Subcutaneous abdominal adipose tissue (tissue), 5 donors: ENCODE results near the gene RSAD1.

Experiments
- H3K27ac ChIP-seq: one replicate; pipeline ENCODE4 v1.7.0; 2013; ENCODE audit warnings: low read depth, mild to moderate bottlenecking, inconsistent platforms, low read length, moderate library complexity
- H3K27me3 ChIP-seq, 5 donors: one replicate each; pipeline ENCODE4 v1.7.0; 2013; ENCODE audit warnings: low read length in 5 of 5, inconsistent platforms in 1 of 5; ENCODE audit not compliant: control insufficient read depth in 5 of 5, insufficient read depth in 4 of 5
- H3K36me3 ChIP-seq, 5 donors: one replicate each; pipeline ENCODE4 v1.7.0; 2013; ENCODE audit warnings: low read length in 5 of 5; ENCODE audit not compliant: control insufficient read depth in 5 of 5, insufficient read depth in 5 of 5
- H3K4me1 ChIP-seq, 5 donors: one replicate each; pipeline ENCODE4 v1.7.0; 2013; ENCODE audit warnings: low read length in 5 of 5, mild to moderate bottlenecking in 3 of 5, moderate library complexity in 1 of 5; ENCODE audit not compliant: control insufficient read depth in 5 of 5, insufficient read depth in 5 of 5
- H3K4me3 ChIP-seq, 5 donors: one replicate each; pipeline ENCODE4 v1.7.0; 2013; ENCODE audit warnings: low read length in 5 of 5, low read depth in 1 of 5
- H3K9ac ChIP-seq, 5 donors: one replicate each; pipeline ENCODE4 v1.7.0; 2013; ENCODE audit warnings: low read length in 5 of 5, mild to moderate bottlenecking in 4 of 5, moderate library complexity in 3 of 5
- H3K9me3 ChIP-seq, 5 donors: one replicate each; pipeline ENCODE4 v1.7.0; 2013; ENCODE audit warnings: low read length in 5 of 5; ENCODE audit not compliant: control insufficient read depth in 5 of 5
- donor health status: healthy.
- donor health status: healthy.
- donor health status: healthy.
- donor health status: healthy.
- donor health status: healthy.

RSAD1 gene

DNA sequence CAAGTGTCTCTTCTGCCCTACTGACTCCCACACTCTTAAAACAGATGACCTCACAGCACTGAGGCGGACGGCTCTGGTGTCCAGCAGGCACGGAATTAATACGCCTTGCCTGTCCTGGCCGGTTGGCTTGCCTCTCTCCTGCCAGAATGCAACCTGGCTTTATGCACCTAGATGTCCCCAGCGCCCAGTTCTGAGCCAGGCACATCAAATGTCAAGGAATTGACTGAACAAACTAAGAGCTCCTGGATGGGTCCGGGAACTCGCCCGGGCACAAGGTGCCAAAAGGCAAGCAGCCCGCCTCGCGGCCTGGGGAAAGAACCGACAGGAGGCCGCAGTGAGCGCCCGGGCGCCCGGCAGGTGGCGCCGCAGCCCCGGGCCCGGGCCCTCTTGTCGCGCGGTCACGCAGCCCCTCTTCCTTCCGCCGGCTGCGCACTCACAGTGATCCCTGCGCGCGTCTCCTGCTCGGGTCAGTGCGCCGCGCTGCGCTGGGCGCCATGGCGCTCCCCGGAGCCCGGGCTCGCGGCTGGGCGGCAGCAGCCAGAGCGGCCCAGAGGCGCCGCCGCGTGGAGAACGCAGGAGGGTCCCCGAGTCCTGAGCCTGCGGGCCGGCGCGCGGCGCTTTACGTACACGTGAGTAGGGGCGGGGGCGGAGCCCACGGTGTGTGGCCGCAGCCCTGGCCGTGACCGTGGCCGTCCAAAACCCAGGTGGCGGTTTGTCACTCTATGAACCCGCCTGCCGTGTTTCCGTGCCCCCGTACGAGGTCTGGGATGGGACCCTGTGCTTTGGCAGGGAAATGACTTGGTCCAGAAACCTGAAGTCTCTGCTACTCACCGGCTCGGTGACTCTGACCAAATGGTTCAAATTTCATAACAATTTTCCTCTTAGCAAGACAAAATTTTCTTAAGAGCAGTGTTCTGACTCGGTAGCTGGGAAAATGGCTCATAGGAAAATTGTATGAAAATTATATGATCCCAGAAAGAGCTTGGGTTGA, at the start of gene RSAD1:
RSAD1 (plus strand) TSS at position 470 of the 991 bp plus-strand sequence; CDS start at position 495, 25 bp downstream.
- H3K4me3 ChIP-seq, result peak within 1 kb of the TSS; percentile 77 to 91 (median 83)
- H3K4me1 ChIP-seq, result peaks cover 12 to 41% (median 35%) of the 10 kb centered on the region in 5 donors
- H3K36me3 ChIP-seq, result peaks cover 0 to 23% (median 19%) of the 10 kb centered on the region in 5 donors
- H3K9me3 ChIP-seq, result no peaks in the 10 kb centered on the region
- peak within 1 kb of the TSS; percentile 86 for H3K27ac ChIP-seq
- peak within 1 kb of the TSS; percentile 71 to 88 (median 80) for H3K9ac ChIP-seq
- H3K27me3 ChIP-seq, result no peaks in the 10 kb centered on the region

DNA sequence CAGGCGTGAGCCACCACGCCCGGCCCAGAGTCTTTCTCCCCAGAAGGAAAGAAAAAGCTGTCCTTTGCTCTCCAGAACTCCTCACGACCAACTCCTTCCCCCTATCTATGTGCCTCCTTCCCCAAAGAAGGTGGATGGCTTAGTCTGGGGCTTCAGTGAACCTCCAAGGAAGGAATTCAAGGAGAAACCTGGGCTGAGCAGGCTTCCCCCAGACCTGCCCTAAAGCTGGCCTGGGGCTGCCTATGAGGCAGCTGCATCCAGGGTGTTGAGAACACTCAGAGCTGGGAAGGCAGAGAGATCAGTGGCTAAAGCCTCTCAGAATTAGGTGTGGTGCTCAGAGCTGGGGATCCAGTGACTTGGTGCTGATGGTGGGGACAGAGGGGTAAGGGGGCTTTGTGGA, 48.9 kb upstream of the RSAD1 start:
- no peaks in the 10 kb centered on the region for H3K9me3 ChIP-seq
- no peak overlapping the region for H3K9ac ChIP-seq
- no peak overlapping the region for H3K4me3 ChIP-seq
- peaks cover 11 to 47% (median 43%) of the 10 kb centered on the region in 5 donors for H3K4me1 ChIP-seq
- H3K36me3 ChIP-seq, result peaks cover 0 to 5% (median 2%) of the 10 kb centered on the region in 5 donors
- H3K27ac ChIP-seq, result no peak overlapping the region
- no peaks in the 10 kb centered on the region for H3K27me3 ChIP-seq

DNA sequence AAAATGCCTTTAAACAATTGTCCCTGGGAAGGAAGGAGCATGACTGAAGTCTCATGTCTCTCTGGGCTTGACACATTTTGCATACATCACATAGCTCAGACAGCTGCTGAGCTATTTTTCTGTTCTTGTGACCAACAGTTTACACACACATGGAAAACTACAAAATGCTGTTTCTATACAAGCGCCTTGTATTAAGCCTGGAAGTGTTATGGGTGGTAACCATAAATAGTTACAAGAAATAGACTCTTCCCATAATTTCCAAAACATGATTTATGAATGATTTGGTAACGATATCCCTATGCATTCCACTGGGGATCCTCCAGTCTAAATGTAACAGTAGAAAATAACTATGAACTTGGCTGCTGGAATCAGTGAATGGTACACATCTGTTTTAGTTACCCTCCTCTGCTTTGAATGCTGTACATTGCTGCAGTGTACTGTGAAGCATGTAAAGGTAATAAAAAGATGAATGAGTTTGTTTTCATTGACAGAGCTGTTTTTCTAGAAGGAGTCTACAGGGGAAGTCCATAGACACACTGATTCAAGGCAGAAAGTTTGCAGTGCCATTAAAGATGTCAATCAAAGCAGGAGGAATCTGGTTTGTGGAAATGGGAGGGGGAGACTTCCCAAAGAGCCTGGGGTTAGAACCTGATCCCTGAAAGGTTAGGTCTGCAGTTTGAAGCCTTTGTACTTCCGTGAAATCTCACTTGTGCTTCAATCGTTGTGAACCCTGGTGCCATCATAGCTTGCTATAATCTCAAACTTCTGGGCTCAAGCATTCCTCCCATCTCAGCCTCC, 47.6 kb upstream of the RSAD1 start:
- H3K9me3 ChIP-seq, result no peaks in the 10 kb centered on the region
- no peak overlapping the region for H3K27ac ChIP-seq
- H3K4me3 ChIP-seq, result no peak overlapping the region
- H3K4me1 ChIP-seq, result peaks cover 9 to 37% (median 32%) of the 10 kb centered on the region in 5 donors
- no peak overlapping the region for H3K9ac ChIP-seq
- H3K27me3 ChIP-seq, result no peaks in the 10 kb centered on the region
- H3K36me3 ChIP-seq, result peaks cover 0 to 5% (median 2%) of the 10 kb centered on the region in 5 donors

- H3K27ac ChIP-seq, result no peak overlapping the region
- peaks cover 0 to 7% (median 2%) of the 10 kb centered on the region in 5 donors for H3K36me3 ChIP-seq
- no peak overlapping the region for H3K4me3 ChIP-seq
- no peaks in the 10 kb centered on the region for H3K9me3 ChIP-seq
- peaks cover 1 to 27% (median 23%) of the 10 kb centered on the region in 5 donors for H3K4me1 ChIP-seq
- H3K9ac ChIP-seq, result no peak overlapping the region
- H3K27me3 ChIP-seq, result no peaks in the 10 kb centered on the region
Observed at GRCh38 chr17:50432125-50432762, 46.4 kb upstream of the RSAD1 start.

- Histone ChIP-seq H3K9me3 (no peaks in the 10 kb centered on the region), H3K27ac (no peak overlapping the region), H3K27me3 (no peaks in the 10 kb centered on the region), H3K4me1 (peaks cover 0 to 10% (median 5%) of the 10 kb centered on the region in 5 donors), H3K36me3 (peaks cover 0 to 5% (median 3%) of the 10 kb centered on the region in 5 donors), H3K9ac (no peak overlapping the region), H3K4me3 (no peak overlapping the region)
Observed at GRCh38 chr17:50437409-50437808, 41.3 kb upstream of the RSAD1 start.

DNA sequence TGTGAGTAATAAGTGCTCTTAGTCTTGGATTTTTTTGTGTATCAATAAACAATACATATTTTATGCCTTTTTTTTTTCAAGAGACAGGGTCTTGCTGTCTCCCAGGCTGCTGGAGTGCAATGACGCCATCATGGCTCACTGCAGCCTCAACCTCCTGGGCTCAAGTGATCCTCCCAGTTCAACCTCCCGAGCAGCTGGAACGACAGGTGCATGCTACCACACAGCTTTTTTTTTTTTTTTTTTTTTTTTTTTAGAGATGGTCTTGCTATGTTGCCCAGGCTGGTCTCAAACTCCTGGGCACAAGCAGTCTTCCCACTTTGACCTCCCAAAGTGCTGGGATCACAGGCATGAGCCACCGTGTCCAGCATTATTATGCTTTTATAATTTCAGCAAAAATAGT, 39.7 kb upstream of the RSAD1 start:
- Histone ChIP-seq H3K9ac (no peak overlapping the region), H3K27ac (no peak overlapping the region)

GRCh38 chr17:50440172-50440837, 38.4 kb upstream of the RSAD1 start:
- Histone ChIP-seq H3K9me3 (no peaks in the 10 kb centered on the region), H3K4me3 (no peak overlapping the region), H3K9ac (no peak overlapping the region), H3K27ac (no peak overlapping the region), H3K36me3 (peaks cover 0 to 3% (median 0%) of the 10 kb centered on the region in 5 donors), H3K27me3 (no peaks in the 10 kb centered on the region), H3K4me1 (peaks cover 0 to 23% (median 12%) of the 10 kb centered on the region in 5 donors)

More for the DNA sequence above, 39.7 kb upstream of the RSAD1 start:
- Histone ChIP-seq H3K4me1 (peaks cover 0 to 23% (median 12%) of the 10 kb centered on the region in 5 donors), H3K27me3 (no peaks in the 10 kb centered on the region), H3K36me3 (peaks cover 0 to 3% (median 0%) of the 10 kb centered on the region in 5 donors), H3K9me3 (no peaks in the 10 kb centered on the region), H3K4me3 (no peak overlapping the region)

DNA sequence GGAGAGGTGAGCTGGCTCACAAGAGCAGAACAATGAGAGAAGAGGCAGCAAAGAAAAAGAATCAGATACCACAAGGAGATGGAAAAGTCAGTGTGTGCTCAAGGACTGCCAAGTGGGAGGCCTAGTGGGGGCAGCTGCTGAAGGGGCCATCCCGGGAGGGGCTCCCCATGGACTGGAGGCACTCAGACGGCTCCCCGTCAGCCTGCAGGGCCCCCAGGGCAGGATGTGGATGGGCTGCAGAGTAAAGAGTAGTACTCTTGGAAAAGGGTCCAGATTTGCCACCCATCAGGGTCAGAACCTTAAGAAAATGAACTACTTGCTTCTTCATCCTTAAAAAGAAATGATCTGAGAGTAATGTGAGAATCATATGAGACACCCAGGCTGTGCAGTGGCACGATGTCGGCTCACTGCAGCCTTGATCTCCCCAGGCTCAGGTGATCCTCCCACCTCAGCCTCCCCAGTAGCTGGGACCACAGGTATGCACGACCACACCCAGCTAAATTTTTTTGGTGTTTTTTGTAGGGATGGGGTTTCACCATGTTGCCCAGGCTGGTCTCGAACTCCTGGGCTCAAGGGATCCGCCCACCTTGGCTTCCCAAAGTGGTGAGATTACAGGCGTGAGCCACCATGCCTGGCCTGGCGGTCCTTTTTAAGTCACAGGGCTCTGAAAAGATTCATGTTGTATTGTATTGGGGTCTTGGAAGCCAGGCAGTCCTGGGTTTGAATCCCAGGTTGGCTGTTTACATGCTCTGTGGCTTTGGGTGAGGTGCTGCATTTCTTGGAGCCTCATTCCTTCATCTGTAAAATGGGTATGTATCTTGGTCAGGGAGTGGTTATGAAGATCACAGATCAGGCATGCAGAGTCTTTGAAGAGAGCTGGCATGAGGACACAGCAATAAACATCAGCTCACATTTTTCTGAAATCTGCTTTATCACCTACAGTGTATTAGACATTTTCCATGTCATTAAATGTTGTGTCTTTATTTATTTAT, 37.5 kb upstream of the RSAD1 start:
- Histone ChIP-seq H3K9me3 (no peaks in the 10 kb centered on the region), H3K27ac (no peak overlapping the region), H3K9ac (no peak overlapping the region), H3K4me1 (peaks cover 0 to 23% (median 12%) of the 10 kb centered on the region in 5 donors), H3K27me3 (no peaks in the 10 kb centered on the region), H3K4me3 (no peak overlapping the region), H3K36me3 (peaks cover 0 to 3% (median 0%) of the 10 kb centered on the region in 5 donors)
